HL-60 (cell line): ENCODE results near the gene WFDC6.
"Not testable (repeated sequence)": the region's sequence is repeated elsewhere in the genome, so short reads cannot be mapped to it uniquely, and the experiment has no call there.

ENCODE experiments used
- DNase-seq, 2 experiments: peaks; one replicate each; pipeline ENCODE4 v3.0.0-alpha.2; 2010 to 2020; ENCODE audit warnings: low read depth in 1 of 2, low spot score in 1 of 2
- H3K27ac ChIP-seq: fragments of 250-450 bp; sonication (Bioruptor Pico); replicated peaks from 2 replicates; pipeline ENCODE4 v1.5.1; 2020; ENCODE audit warnings: mild to moderate bottlenecking, moderate library complexity
- H3K27me3 ChIP-seq: fragments of 250-450 bp; sonication (Bioruptor Pico); 2 replicates; pipeline ENCODE4 v1.5.1; 2021; ENCODE audit warnings: mild to moderate bottlenecking, moderate library complexity; ENCODE audit not compliant: insufficient read depth, poor library complexity, severe bottlenecking
- H3K4me3 ChIP-seq: replicated peaks from 2 replicates; pipeline ENCODE4 v1.5.1; 2011; ENCODE audit warnings: mild to moderate bottlenecking, control low read depth, low read length; ENCODE audit not compliant: insufficient read depth
- CTCF ChIP-seq: IDR thresholded peaks from one replicate; pipeline ENCODE4 v1.5.1; 2011; ENCODE audit warnings: low read length, control low read depth, inconsistent platforms; ENCODE audit not compliant: insufficient read depth
- GABPA ChIP-seq: IDR thresholded peaks from 2 replicates; pipeline ENCODE4 v1.6.1; 2012; ENCODE audit warnings: low read depth
- POLR2AphosphoS5 ChIP-seq: IDR thresholded peaks from 2 replicates; pipeline ENCODE4 v1.6.1; 2012; ENCODE audit warnings: low read depth
- REST ChIP-seq: IDR thresholded peaks from 2 replicates; pipeline ENCODE4 v1.6.1; 2012; ENCODE audit warnings: low read depth; ENCODE audit not compliant: insufficient replicate concordance
- SPI1 ChIP-seq: IDR thresholded peaks from 2 replicates; pipeline ENCODE4 v1.6.1; 2012; ENCODE audit warnings: low read depth, mild to moderate bottlenecking, borderline replicate concordance

The WFDC6 gene

GRCh38 chr20:45575931-45576330, 36.6 kb upstream of the WFDC6 start:
- Histone ChIP-seq H3K4me3 (no peak overlapping the region), H3K27ac (no peak overlapping the region), H3K27me3 (peaks cover 9% of the 10 kb centered on the region)
- DNase-seq, result no peak
- TF ChIP-seq POLR2AphosphoS5, result no peak
- TF ChIP-seq REST, result no peak
- no peak for TF ChIP-seq SPI1
- TF ChIP-seq GABPA, result no peak

GRCh38 chr20:45569650-45570049, 30.4 kb upstream of the WFDC6 start:
- not testable (repeated sequence) for H3K4me3 ChIP-seq, DNase-seq, H3K27ac ChIP-seq, H3K27me3 ChIP-seq

- Histone ChIP-seq H3K27me3 (no peaks in the 10 kb centered on the region), H3K27ac (no peak overlapping the region), H3K4me3 (no peak overlapping the region)
- TF ChIP-seq REST (no peak), CTCF (no peak), GABPA (no peak), POLR2AphosphoS5 (no peak), SPI1 (no peak)
- DNase-seq, result no peak
These were observed 25.5 kb upstream of the WFDC6 start for GRCh38 chr20:45564760-45565276.

GRCh38 chr20:45555198-45555597, 15.9 kb upstream of the WFDC6 start:
- DNase-seq, result no peak
- no peaks in the 10 kb centered on the region for H3K27me3 ChIP-seq
- no peak overlapping the region for H3K27ac ChIP-seq
- TF ChIP-seq CTCF (no peak), REST (no peak), SPI1 (no peak), GABPA (no peak), POLR2AphosphoS5 (no peak)
- no peak overlapping the region for H3K4me3 ChIP-seq
